Measurements from ENCODE around the gene RFX4.

RFX4 gene

DNA sequence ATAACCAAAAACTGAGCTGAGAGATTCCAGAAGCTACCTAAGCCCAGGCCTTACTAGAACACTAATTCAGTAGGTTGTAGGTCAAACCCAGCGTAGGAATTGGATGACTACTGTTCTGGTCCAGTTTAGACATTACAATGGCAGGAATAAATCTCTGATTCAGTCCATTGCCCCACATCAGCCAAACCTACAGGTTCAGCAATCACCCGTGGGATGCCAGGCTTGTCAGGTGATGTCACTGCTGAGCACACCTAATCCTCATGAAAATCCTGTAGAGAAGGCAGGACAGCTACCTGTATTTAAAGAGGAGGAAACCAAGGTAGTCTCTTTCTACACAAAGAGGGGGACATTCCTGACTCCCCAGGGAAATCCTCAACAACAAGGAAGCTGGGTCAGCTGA lies 63.7 kb downstream of the RFX4 start:
- no peak for DNase-seq (ENCODE audit: low read depth, low spot score)

- no peak for DNase-seq (ENCODE audit: low read depth, low spot score)
These were observed 65.2 kb downstream of the RFX4 start for GRCh38 chr12:106647793-106648514.

- DNase-seq (ENCODE audit: low read depth, low spot score), result no peak
These were observed 65.9 kb downstream of the RFX4 start for GRCh38 chr12:106648736-106649135.

DNA sequence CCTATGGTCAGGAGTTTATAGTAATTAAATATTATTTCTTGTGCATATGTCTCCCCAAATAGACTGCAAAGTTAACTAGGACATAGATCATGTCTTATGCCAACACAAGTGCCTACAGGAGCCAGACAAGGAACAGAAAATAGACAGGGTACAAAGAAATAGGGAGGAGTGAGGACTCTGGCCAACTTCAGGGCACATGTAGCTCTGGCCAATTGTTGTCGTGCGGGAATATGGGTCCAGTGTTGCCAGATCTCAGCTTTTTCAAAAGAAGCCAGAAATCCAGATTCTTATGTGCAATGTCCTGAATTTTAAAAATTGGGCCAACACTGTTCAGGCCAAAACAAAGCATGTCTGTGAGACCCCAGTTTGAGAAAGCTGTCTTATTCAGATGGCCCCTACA lies 68.7 kb downstream of the RFX4 start:
- no peak for DNase-seq (ENCODE audit: low read depth, low spot score)

GRCh38 chr12:106652510-106653015 lies 69.8 kb downstream of the RFX4 start:
- DNase-seq (ENCODE audit: low read depth, low spot score), result no peak

DNA sequence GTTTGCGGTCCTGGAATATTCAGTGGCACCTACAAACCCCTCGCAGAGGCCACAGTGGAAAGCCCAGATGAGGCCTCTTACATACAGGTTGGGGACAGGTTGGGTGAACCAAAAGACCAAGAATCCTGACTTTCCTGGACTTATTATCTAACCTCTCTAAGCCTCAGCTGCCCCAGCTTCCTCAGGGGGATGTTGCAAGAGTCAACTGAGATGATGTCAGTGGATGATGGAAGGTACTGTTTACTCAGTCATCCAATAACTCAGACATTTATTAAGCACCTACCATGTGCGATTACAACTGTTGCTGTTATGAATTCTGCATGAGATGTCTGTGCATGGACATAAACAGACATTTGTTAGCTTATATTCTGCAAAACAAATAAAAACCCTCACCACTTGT lies 72.8 kb downstream of the RFX4 start:
- DNase-seq (ENCODE audit: low read depth, low spot score), result no peak

DNA sequence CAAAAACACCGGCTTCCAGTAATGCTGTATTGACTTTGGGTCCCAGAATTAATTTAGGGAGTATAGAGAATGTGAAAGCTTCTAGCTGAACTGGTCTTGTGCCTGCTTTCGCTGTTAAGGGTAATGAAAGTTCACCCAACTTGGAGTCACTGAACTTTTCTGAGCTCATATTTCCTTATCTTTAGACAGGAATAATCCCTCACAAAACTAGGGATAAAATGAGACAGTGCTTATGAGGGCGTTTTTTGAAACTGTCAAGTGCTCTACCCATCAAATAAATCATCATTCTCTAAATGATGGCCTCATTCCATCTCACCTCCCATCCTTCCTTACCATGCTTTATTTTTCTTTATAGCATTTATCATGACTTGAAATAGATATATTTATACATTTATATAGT lies 74.7 kb downstream of the RFX4 start:
- no peak for DNase-seq (ENCODE audit: low read depth, low spot score)

DNA sequence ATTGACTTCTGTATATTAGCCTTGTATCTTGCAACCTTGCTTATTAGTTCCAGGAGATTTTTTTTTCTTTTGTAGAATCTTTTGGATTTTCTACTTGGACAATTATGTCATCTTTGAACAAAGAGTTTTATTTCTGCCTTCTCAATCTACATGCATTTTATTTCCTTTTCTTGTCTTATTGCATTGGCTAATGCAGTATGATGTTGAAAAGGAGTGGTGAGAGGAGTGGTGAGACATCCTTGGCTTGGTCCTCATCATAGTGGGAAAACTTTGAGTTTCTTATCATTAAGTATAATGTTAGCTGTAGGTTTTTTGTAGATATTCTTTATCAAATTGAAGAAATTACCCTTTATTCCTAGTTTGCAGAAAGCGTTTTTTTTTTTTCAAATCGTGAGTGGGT lies 80.6 kb downstream of the RFX4 start:
- DNase-seq (ENCODE audit: low read depth, low spot score), result no peak

DNA sequence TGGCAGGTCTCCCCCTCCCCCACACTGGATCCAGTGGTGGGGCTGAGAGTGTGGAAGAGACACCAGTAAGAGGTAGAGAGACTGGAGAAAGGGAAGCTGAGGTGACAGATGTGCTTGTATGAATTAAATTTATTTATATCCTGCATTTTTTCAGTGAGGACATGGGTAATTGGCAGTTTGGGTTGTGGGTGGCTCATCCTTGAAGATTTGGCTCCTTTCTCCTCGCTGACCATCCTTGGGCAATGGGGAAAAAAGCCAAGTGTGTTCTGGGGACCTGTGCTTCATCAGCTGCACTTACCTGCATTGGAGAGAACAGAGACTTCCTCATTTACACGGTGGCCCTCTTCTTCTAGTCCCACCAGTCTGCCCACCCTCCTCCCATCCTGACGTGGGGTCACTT lies 86.4 kb downstream of the RFX4 start:
- no peak for DNase-seq (ENCODE audit: low read depth, low spot score)

- DNase-seq (ENCODE audit: low read depth, low spot score), result no peak
These were observed 87.3 kb downstream of the RFX4 start for GRCh38 chr12:106670131-106670530.

GRCh38 chr12:106671840-106672239 lies 89.0 kb downstream of the RFX4 start:
- DNase-seq (ENCODE audit: low read depth, low spot score), result no peak

DNA sequence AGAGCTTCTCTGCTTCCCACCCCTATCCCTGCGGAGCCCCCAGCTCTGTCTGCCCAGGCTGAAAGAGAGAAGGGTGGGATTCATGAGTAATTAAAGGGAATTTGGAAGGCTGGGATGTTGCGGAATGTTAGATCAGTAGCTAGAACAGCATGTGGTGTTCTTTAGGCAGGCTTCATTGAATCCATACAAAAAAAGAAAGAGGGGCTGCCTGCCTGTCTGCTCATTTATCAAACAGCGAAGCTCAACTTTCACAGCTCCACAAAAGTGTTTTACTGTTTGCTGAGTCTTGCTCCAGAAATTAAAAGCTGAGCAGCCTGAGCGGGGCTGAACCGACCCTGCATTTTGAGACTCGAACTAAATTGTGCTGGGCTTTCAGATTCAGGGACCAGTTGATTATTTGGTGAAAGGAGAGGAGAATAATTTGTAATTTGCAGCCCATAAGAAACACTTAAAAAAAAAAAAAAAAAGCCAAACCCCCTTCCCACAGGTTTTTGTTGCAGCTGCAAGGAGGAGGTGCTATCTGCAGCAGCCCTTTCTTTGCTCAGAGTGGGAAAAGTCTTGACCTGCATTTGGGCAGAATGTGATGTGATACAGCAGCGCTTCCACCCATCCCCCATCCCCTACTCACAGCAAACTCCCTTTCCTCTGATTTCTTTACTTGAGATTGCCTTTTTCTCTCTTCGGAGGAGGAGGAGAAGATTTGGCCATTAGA lies 89.7 kb downstream of the RFX4 start:
- no peak for DNase-seq (ENCODE audit: low read depth, low spot score)

- DNase-seq (ENCODE audit: low read depth, low spot score), result no peak
These were observed 90.3 kb downstream of the RFX4 start for GRCh38 chr12:106673141-106673540.

- DNase-seq (ENCODE audit: low read depth, low spot score), result no peak
These were observed 93.0 kb downstream of the RFX4 start for GRCh38 chr12:106675651-106676435.

- DNase-seq (ENCODE audit: low read depth, low spot score), result no peak
These were observed 96.8 kb downstream of the RFX4 start for GRCh38 chr12:106679574-106679973.

DNA sequence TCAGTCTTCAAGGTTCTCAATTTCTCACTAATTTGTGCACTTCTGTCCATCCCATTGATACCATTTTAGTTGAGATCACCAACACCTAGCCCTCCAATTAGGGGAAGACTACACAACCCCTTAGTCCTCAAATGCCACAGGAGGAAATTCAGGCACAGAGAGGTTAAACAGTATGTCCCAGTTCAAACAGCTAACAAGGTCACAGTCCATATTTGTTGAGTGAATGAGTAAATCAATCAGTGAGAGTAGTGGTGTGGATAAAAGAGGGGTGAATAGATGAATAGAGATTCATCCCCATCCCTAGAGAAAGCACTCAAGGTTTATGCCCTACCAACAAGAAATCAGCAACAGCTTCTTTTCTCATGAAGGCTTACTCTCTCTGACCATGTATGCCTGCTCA lies 97.5 kb downstream of the RFX4 start:
- no peak for DNase-seq (ENCODE audit: low read depth, low spot score)

GRCh38 chr12:106681210-106681609 lies 98.4 kb downstream of the RFX4 start:
- DNase-seq (ENCODE audit: low read depth, low spot score), result no peak

- no peak for DNase-seq (ENCODE audit: low read depth, low spot score)
These were observed 99.9 kb downstream of the RFX4 start for GRCh38 chr12:106682594-106683234.

GRCh38 chr12:106684497-106684896 lies 101.7 kb downstream of the RFX4 start:
- DNase-seq (ENCODE audit: low read depth, low spot score), result no peak

DNA sequence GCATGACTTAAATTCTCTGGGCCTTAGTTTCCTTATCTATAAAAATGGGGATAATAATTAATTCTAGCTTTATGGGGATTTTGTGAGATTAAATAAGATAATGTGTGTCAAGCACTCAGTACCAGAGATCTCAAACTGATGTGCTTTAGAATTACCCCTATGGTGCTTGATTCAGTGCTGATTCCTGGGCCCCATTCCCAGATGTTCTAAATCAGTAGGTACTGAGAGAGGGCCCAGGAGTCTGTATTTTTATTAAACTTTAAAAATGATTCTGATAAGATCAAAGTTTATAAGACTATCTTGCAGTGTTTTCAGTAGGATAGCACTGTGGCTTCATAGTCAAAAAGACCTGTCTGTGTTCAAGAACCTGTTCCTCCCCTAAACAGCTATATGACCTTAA lies 102.6 kb downstream of the RFX4 start:
- DNase-seq (ENCODE audit: low read depth, low spot score), result no peak

- DNase-seq (ENCODE audit: low read depth, low spot score), result no peak
These were observed 104.9 kb downstream of the RFX4 start for GRCh38 chr12:106687672-106688071.
